Trophoblast cell (in vitro differentiated cells and primary cell): ENCODE measurements around the gene ANKRD33B.
A peak's percentile ranks its signal among the peaks of the same experiment; 100 is the strongest.

Source experiments
- DNase-seq, 2 donors: peaks; one replicate each; pipeline ENCODE4 v3.0.0-alpha.2; 2016
- H2AFZ ChIP-seq: 2 replicates; pipeline ENCODE4 v1.6.1; 2013; ENCODE audit warnings: low read length, moderate library complexity, mild to moderate bottlenecking; ENCODE audit not compliant: insufficient read depth, poor library complexity
- H2AK5ac ChIP-seq: 2 replicates; pipeline ENCODE4 v1.6.1; 2013; ENCODE audit warnings: mild to moderate bottlenecking, low read length
- H2BK120ac ChIP-seq: 2 replicates; pipeline ENCODE4 v1.6.1; 2013; ENCODE audit warnings: low read length, mild to moderate bottlenecking, moderate library complexity; ENCODE audit not compliant: insufficient read depth, poor library complexity
- H2BK12ac ChIP-seq: 2 replicates; pipeline ENCODE4 v1.6.1; 2013; ENCODE audit warnings: mild to moderate bottlenecking, low read length, moderate library complexity
- H2BK5ac ChIP-seq: 2 replicates; pipeline ENCODE4 v1.6.1; 2013; ENCODE audit warnings: low read length, low read depth, moderate library complexity, mild to moderate bottlenecking; ENCODE audit not compliant: poor library complexity
- H3K14ac ChIP-seq: 2 replicates; pipeline ENCODE4 v1.6.1; 2013; ENCODE audit warnings: mild to moderate bottlenecking, low read length
- H3K18ac ChIP-seq: 2 replicates; pipeline ENCODE4 v1.6.1; 2013; ENCODE audit warnings: mild to moderate bottlenecking, low read length
- H3K23ac ChIP-seq: 2 replicates; pipeline ENCODE4 v1.6.1; 2013; ENCODE audit warnings: low read length
- H3K27ac ChIP-seq: 2 replicates; pipeline ENCODE4 v1.5.1; 2013; ENCODE audit warnings: low read depth, mild to moderate bottlenecking, inconsistent platforms, low read length, moderate library complexity
- H3K27me3 ChIP-seq: 2 replicates; pipeline ENCODE4 v1.6.1; 2013; ENCODE audit warnings: inconsistent platforms, mild to moderate bottlenecking, low read length, moderate library complexity; ENCODE audit not compliant: insufficient read depth
- H3K36me3 ChIP-seq, 2 experiments: 1 replicate in 1 of 2; 2 replicates in 1 of 2; pipeline ENCODE4 v1.6.1; 2013; ENCODE audit warnings: low read length in 2 of 2, mild to moderate bottlenecking in 2 of 2, moderate library complexity in 1 of 2; ENCODE audit not compliant: insufficient read depth in 2 of 2, control insufficient read depth in 1 of 2
- H3K4ac ChIP-seq: 2 replicates; pipeline ENCODE4 v1.6.1; 2013; ENCODE audit warnings: low read depth, mild to moderate bottlenecking, low read length, moderate library complexity
- H3K4me1 ChIP-seq, 2 experiments: 1 replicate in 1 of 2; 2 replicates in 1 of 2; pipeline ENCODE4 v1.6.1; 2013; ENCODE audit warnings: low read length in 2 of 2, mild to moderate bottlenecking in 2 of 2, moderate library complexity in 1 of 2; ENCODE audit not compliant: insufficient read depth in 2 of 2, control insufficient read depth in 1 of 2
- H3K4me2 ChIP-seq: 2 replicates; pipeline ENCODE4 v1.6.1; 2013; ENCODE audit warnings: inconsistent platforms, mild to moderate bottlenecking, low read length, moderate library complexity
- H3K4me3 ChIP-seq: 2 replicates; pipeline ENCODE4 v1.5.1; 2013; ENCODE audit warnings: mild to moderate bottlenecking, low read depth, low read length, inconsistent platforms
- H3K79me1 ChIP-seq: one replicate; pipeline ENCODE4 v1.6.1; 2013; ENCODE audit warnings: low read length
- H3K79me2 ChIP-seq: 2 replicates; pipeline ENCODE4 v1.6.1; 2013; ENCODE audit warnings: low read length, mild to moderate bottlenecking; ENCODE audit not compliant: control insufficient read depth, insufficient read depth, poor library complexity
- H3K9ac ChIP-seq: 2 replicates; pipeline ENCODE4 v1.6.1; 2013; ENCODE audit warnings: mild to moderate bottlenecking, low read length
- H3K9me3 ChIP-seq: 2 replicates; pipeline ENCODE4 v1.6.1; 2013; ENCODE audit warnings: low read depth, mild to moderate bottlenecking, control low read depth, inconsistent platforms, low read length; ENCODE audit not compliant: insufficient read depth
- H4K12ac ChIP-seq: 2 replicates; pipeline ENCODE4 v1.6.1; 2013; ENCODE audit warnings: low read depth, mild to moderate bottlenecking, low read length, moderate library complexity
- H4K8ac ChIP-seq: 2 replicates; pipeline ENCODE4 v1.6.1; 2013; ENCODE audit warnings: low read depth, mild to moderate bottlenecking, low read length, moderate library complexity
- H4K91ac ChIP-seq: one replicate; pipeline ENCODE4 v1.6.1; 2013; ENCODE audit warnings: low read depth, mild to moderate bottlenecking, low read length, moderate library complexity
- WGBS: extraction: QIAGEN DNeasy Blood & Tissue Kit; methylation state at CpG from one replicate; pipeline ENCODE4 v1.1.7; 2013; ENCODE audit warnings: missing lambda C conversion rate; ENCODE audit not compliant: insufficient read length, insufficient coverage; ENCODE audit errors: extremely low coverage; 5-methylcytosine and 5-hydroxymethylcytosine counted together

Gene ANKRD33B

DNA sequence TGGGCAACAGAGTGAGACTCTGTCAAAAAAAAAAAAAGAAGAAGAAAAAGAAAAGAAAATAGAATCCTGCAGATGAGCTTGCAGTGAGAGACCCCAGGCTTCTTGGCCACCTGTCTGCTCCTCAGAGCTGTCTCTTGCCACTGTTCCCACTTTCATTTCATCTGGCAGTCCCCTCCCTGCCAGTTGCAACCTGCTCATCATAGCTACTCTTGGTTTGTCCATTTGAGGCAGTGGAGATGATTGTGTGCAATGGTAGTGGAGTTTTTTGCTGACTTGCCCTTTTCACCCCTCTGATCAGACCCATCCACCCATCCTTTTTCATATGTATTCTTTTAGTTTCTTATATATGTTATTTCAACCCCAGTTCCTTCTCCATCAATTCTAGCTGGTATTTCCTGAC is 28.7 kb downstream of the ANKRD33B start:
- Histone ChIP-seq H2BK120ac (no peak overlapping the region), H3K36me3 (peaks cover 0 to 2% of the 10 kb centered on the region in 2 experiments), H4K8ac (no peak overlapping the region), H2BK12ac (no peak overlapping the region), H3K18ac (no peak overlapping the region), H2AK5ac (no peak overlapping the region), H3K4ac (no peak overlapping the region), H3K27ac (no peak overlapping the region), H4K12ac (no peak overlapping the region), H3K23ac (no peak overlapping the region), H3K79me2 (peaks cover 3% of the 10 kb centered on the region), H3K4me2 (no peak overlapping the region), H3K27me3 (no peaks in the 10 kb centered on the region), H4K91ac (no peak overlapping the region), H3K9ac (no peak overlapping the region), H3K4me1 (peaks cover 19 to 26% of the 10 kb centered on the region in 2 experiments), H3K4me3 (no peak overlapping the region), H2AFZ (no peak overlapping the region), H3K79me1 (peaks cover 5% of the 10 kb centered on the region), H3K9me3 (no peaks in the 10 kb centered on the region), H2BK5ac (no peak overlapping the region), H3K14ac (no peak overlapping the region)
- no peak for DNase-seq

DNA sequence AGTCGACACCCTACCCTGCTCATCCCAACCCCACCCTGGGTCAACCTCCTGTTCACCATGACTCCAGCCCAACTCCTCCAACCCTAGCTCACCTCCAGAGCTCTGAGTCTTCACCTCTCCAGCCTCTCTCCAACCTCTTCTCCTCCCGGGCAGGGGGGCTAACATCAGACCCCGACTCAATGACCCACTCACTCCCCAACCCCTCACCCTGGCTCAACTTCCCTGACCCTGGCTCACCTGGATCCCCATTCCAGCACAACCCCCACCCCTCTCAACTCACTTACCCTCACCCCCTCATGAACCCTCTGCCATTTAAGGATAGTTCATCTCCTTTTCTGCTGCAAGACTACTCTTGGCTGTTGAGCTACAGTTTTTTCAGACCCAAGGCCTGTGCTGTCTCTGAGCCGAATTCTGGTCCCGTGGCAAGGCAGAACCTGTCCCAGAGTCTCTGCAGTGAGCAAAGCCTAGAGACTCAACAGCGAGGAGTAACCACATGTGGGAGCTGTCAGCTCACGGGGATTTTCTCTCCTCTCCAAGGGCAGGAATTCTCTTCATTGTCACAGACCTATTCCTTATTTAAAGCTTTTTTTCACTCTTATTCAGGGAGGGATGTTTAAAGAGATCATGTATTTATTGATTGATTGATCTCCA is 29.8 kb downstream of the ANKRD33B start:
- no peak overlapping the region for H3K27ac ChIP-seq
- H3K18ac ChIP-seq = peak overlapping the region; percentile 64
- peaks cover 19 to 26% of the 10 kb centered on the region in 2 experiments for H3K4me1 ChIP-seq
- H3K9ac ChIP-seq = no peak overlapping the region
- no peak overlapping the region for H3K23ac ChIP-seq
- H3K4me2 ChIP-seq = no peak overlapping the region
- no peaks in the 10 kb centered on the region for H3K9me3 ChIP-seq
- H3K79me2 ChIP-seq = peaks cover 3% of the 10 kb centered on the region
- no peak overlapping the region for H2BK12ac ChIP-seq
- peaks cover 5% of the 10 kb centered on the region for H3K79me1 ChIP-seq
- peaks cover 0 to 2% of the 10 kb centered on the region in 2 experiments for H3K36me3 ChIP-seq
- H3K4me3 ChIP-seq = no peak overlapping the region
- no peak overlapping the region for H2BK5ac ChIP-seq
- no peak overlapping the region for H3K14ac ChIP-seq
- H3K27me3 ChIP-seq = no peaks in the 10 kb centered on the region
- peak overlapping the region; percentile 4 for H4K91ac ChIP-seq
- H4K8ac ChIP-seq = no peak overlapping the region
- DNase-seq = no peak
- no peak overlapping the region for H4K12ac ChIP-seq
- no CpG with 5 or more reads among the region's 7 CpGs for WGBS
- H2AFZ ChIP-seq = no peak overlapping the region
- no peak overlapping the region for H3K4ac ChIP-seq
- peak overlapping the region; percentile 14 for H2BK120ac ChIP-seq
- peak overlapping the region; percentile 41 for H2AK5ac ChIP-seq

DNA sequence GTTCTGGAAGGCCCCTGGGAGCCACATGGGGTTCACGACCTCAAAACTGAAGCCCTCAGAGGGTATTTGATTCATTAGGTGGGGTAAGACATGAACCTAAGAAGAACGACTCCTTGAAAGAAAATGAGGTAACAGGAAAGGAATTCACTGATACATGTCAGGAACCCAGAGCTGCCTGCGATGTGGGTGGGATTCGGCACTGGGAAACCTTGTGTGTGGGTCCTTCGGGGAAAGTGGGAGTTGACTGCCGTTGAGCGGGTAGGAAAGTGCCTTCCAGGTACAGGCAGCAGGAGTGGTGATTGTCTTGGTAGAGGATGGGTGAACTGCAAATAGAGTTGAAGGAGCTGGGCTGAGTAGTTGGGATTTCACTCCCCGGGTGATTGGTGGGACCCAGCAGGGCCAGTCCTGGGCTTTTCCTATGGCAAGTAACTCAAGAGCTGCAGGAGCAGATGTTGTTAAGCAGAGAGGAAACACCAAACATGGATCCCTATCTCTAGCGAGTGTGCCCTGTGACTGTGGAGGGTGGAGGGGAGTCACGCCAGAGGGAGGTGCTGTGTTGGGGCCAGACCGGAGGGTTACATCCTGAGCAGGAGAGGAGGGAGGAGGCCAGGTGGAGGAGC is 30.8 kb downstream of the ANKRD33B start:
- Histone ChIP-seq H3K9me3 (no peaks in the 10 kb centered on the region), H3K23ac (no peak overlapping the region), H3K14ac (peak overlapping the region; percentile 27), H3K36me3 (no peaks in the 10 kb centered on the region), H2BK120ac (peak overlapping the region; percentile 20), H4K91ac (peak overlapping the region; percentile 50), H3K4ac (no peak overlapping the region), H3K9ac (no peak overlapping the region), H3K79me2 (peaks cover 3% of the 10 kb centered on the region), H3K18ac (peak overlapping the region; percentile 80), H2BK5ac (peak overlapping the region; percentile 5), H3K27me3 (no peaks in the 10 kb centered on the region), H2AK5ac (peak overlapping the region; percentile 70), H3K4me1 (peaks cover 19 to 21% of the 10 kb centered on the region in 2 experiments), H3K79me1 (peaks cover 5% of the 10 kb centered on the region), H3K27ac (no peak overlapping the region), H4K8ac (no peak overlapping the region), H2BK12ac (peak overlapping the region; percentile 27), H3K4me2 (no peak overlapping the region), H4K12ac (no peak overlapping the region), H2AFZ (peak overlapping the region; percentile 20), H3K4me3 (no peak overlapping the region)
- no CpG with 5 or more reads among the region's 11 CpGs for WGBS
- DNase-seq = peak in 1 of 2 donors; percentile 32

DNA sequence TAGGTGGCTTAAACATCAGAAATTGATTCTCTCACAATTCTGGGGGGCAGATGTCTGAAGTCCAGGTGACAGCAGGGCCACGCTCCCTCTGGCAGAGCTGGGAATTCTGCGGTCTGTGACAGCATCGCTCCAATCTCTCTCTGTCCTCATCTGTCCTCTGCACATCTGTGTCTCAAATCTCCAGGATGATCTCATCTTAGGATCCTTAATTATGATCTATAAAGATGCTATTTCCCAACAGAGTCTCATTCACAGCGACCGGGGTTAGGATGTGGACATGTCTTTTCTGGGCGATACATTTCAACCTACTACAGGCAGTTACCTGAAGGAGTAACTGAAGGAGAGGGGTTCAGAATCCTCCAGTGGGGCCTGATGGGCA is 31.4 kb downstream of the ANKRD33B start:
- Histone ChIP-seq H2AFZ (no peak overlapping the region), H3K27me3 (no peaks in the 10 kb centered on the region), H3K4me1 (peaks cover 18 to 20% of the 10 kb centered on the region in 2 experiments), H2BK120ac (peak overlapping the region; percentile 20), H3K18ac (no peak overlapping the region), H3K4ac (no peak overlapping the region), H3K4me2 (no peak overlapping the region), H3K36me3 (no peaks in the 10 kb centered on the region), H4K91ac (peak overlapping the region; percentile 50), H3K4me3 (no peak overlapping the region), H3K79me1 (peaks cover 5% of the 10 kb centered on the region), H3K79me2 (peaks cover 3% of the 10 kb centered on the region), H3K14ac (no peak overlapping the region), H3K9me3 (no peaks in the 10 kb centered on the region), H2BK5ac (no peak overlapping the region), H3K23ac (no peak overlapping the region), H4K12ac (no peak overlapping the region), H3K9ac (no peak overlapping the region), H2AK5ac (no peak overlapping the region), H2BK12ac (peak overlapping the region; percentile 46), H4K8ac (no peak overlapping the region), H3K27ac (no peak overlapping the region)
- WGBS = no CpG with 5 or more reads among the region's 6 CpGs
- DNase-seq = peak in 1 of 2 donors; percentile 32
